B cell (primary cell): Measurements from ENCODE around the gene GJA9. TPM values are rescaled to one million over a fixed set of nuclear protein-coding genes. Genes with fewer than 3 reads are reported as not detected.

Source experiments
- ATAC-seq: fragments of 200-7000 bp; cut with Tn5 transposase; one replicate; pipeline ENCODE4 v1.10.0; 2021; ENCODE audit warnings: low read depth, mild to moderate bottlenecking, moderate number of reproducible peaks, moderate library complexity
- CTCF ChIA-PET: fragments of 350-600 bp; sonication (Branson Sonifier 250); formaldehyde crosslinking; loops from one replicate; lab custom pipeline; 2021; ENCODE audit warnings: antibody characterized with exemption, inconsistent platforms; lab: Charles Lee
- POLR2A ChIA-PET: fragments of 350-600 bp; sonication (Branson Sonifier 250); formaldehyde crosslinking; loops from one replicate; lab custom pipeline; 2021; ENCODE audit warnings: antibody characterized with exemption; lab: Charles Lee
- DNase-seq: peaks from one replicate; pipeline ENCODE4 v3.0.0; 2013
- H2AFZ ChIP-seq: 2 replicates; pipeline ENCODE4 v1.6.1; 2012; ENCODE audit warnings: mild to moderate bottlenecking, low read depth, low read length; ENCODE audit not compliant: insufficient read depth, poor library complexity, severe bottlenecking
- H3K27ac ChIP-seq, 2 donors: 1 replicate in 1 of 2; 2 replicates in 1 of 2; pipeline ENCODE4 v1.5.1; 2012 to 2013; ENCODE audit warnings: low read length in 2 of 2, mild to moderate bottlenecking in 2 of 2, moderate library complexity in 1 of 2
- H3K27me3 ChIP-seq, 4 experiments: fragments of 200-600 bp in 1 of 4; sonication (generic) in 1 of 4; replicated peaks in 1 of 4; 1 replicate in 2 of 4; 2 replicates in 2 of 4; pipeline versions ENCODE4 v1.6.1 to v1.7.0; 2013 to 2016; ENCODE audit warnings: low read length in 3 of 4, mild to moderate bottlenecking in 2 of 4, mixed read lengths in 1 of 4, moderate library complexity in 1 of 4; ENCODE audit not compliant: insufficient read depth in 4 of 4, control insufficient read depth in 3 of 4; ENCODE audit errors: control extremely low read depth in 1 of 4
- H3K36me3 ChIP-seq, 2 experiments: replicated peaks in 1 of 2; 1 replicate in 1 of 2; 2 replicates in 1 of 2; pipeline versions ENCODE4 v1.6.1 to v1.7.1; 2013; ENCODE audit warnings: low read length in 1 of 2; ENCODE audit not compliant: insufficient read depth in 2 of 2, control insufficient read depth in 1 of 2; ENCODE audit errors: control extremely low read depth in 1 of 2, extremely low read depth in 1 of 2
- H3K4me1 ChIP-seq, 2 donors: fragments of 200-600 bp in 1 of 2; sonication (generic) in 1 of 2; 1 replicate in 1 of 2; 2 replicates in 1 of 2; pipeline versions ENCODE4 v1.5.1 to v1.6.1; 2013 to 2017; ENCODE audit warnings: low read length in 2 of 2; ENCODE audit not compliant: control insufficient read depth in 2 of 2, insufficient read depth in 2 of 2
- H3K4me2 ChIP-seq: replicated peaks from 2 replicates; pipeline ENCODE3; 2012; ENCODE audit warnings: mild to moderate bottlenecking, low read depth, low read length; ENCODE audit not compliant: poor library complexity, severe bottlenecking
- H3K4me3 ChIP-seq, 5 experiments: fragments of 200-600 bp in 1 of 5; sonication (generic) in 1 of 5; 1 replicate in 3 of 5; 2 replicates in 2 of 5; pipeline versions ENCODE4 v1.5.1 to v1.7.0; 2011 to 2016; ENCODE audit warnings: low read length in 4 of 5, mild to moderate bottlenecking in 4 of 5, low read depth in 2 of 5, control low read depth in 1 of 5, moderate library complexity in 1 of 5; ENCODE audit not compliant: insufficient read depth in 1 of 5; ENCODE audit errors: control extremely low read depth in 1 of 5, extremely low read depth in 1 of 5
- H3K79me2 ChIP-seq: fragments of 200-600 bp; sonication (generic); one replicate; pipeline ENCODE4 v1.6.0; 2016; ENCODE audit warnings: low read length; ENCODE audit not compliant: control insufficient read depth, insufficient read depth
- H3K9ac ChIP-seq: fragments of 200-600 bp; sonication (generic); 2 replicates; pipeline ENCODE4 v1.6.1; 2017; ENCODE audit warnings: mild to moderate bottlenecking, low read length, moderate library complexity
- H3K9me3 ChIP-seq, 3 donors: one replicate each; pipeline versions ENCODE4 v1.6.1 to v1.7.1; 2013; ENCODE audit warnings: low read length in 2 of 3; ENCODE audit not compliant: control insufficient read depth in 2 of 3, insufficient read depth in 1 of 3; ENCODE audit errors: control extremely low read depth in 1 of 3
- H4K20me1 ChIP-seq: 2 replicates; pipeline ENCODE4 v1.6.0; 2012; ENCODE audit warnings: mild to moderate bottlenecking, low read length; ENCODE audit not compliant: insufficient read depth, control insufficient read depth, poor library complexity, severe bottlenecking
- H3K27ac Mint-ChIP-seq: one replicate; pipeline ENCODE4 v1.8.0; 2021; ENCODE audit warnings: mixed read lengths
- H3K27me3 Mint-ChIP-seq: one replicate; pipeline ENCODE4 v1.8.0; 2021; ENCODE audit warnings: mixed read lengths
- H3K4me1 Mint-ChIP-seq: one replicate; pipeline ENCODE4 v1.8.0; 2021; ENCODE audit warnings: mixed read lengths
- H3K4me3 Mint-ChIP-seq: one replicate; pipeline ENCODE4 v1.8.0; 2021; ENCODE audit warnings: mixed read lengths
- H3K9me3 Mint-ChIP-seq: one replicate; pipeline ENCODE4 v1.8.0; 2022; ENCODE audit warnings: mixed read lengths; ENCODE audit not compliant: insufficient read depth
- CTCF ChIP-seq: fragments of 200-600 bp; IDR thresholded peaks from one replicate; pipeline ENCODE4 v1.8.0; 2022; ENCODE audit warnings: antibody characterized with exemption, mild to moderate bottlenecking
- EZH2 ChIP-seq: IDR thresholded peaks from 2 replicates; pipeline ENCODE4 v1.6.1; 2012; ENCODE audit warnings: borderline replicate concordance, low read depth, mild to moderate bottlenecking, moderate library complexity, low read length; ENCODE audit not compliant: insufficient read depth, poor library complexity, severe bottlenecking
- WGBS: methylation state at CpG from one replicate; pipeline ENCODE4 v1.1.5; 2013; ENCODE audit warnings: missing lambda C conversion rate; ENCODE audit not compliant: insufficient coverage; 5-methylcytosine and 5-hydroxymethylcytosine counted together
- intact Hi-C: fragments of 100-400 bp; cut with micrococcal nuclease; formaldehyde crosslinking; loops from one replicate; pipeline ENCODE4 v1.10.0; 2022
- polyA plus RNA-seq: library from polyadenylated mRNA; depleted of rRNA; stranded (reverse); fragments of >200 nt; gene quantifications from 2 replicates; pipeline ENCODE4 v1.2.3, GENCODE V29; 2012
- total RNA-seq, 2 donors: library from RNA; stranded (reverse); fragments of 120-200 nt in 1 of 2; gene quantifications; 1 replicate in 1 of 2; 2 replicates in 1 of 2; pipeline versions ENCODE4 v1.2.3 to v1.2.4, GENCODE V29; 2013 to 2022

Gene GJA9
- total and polyA plus RNA-seq, 2 donors (not counting 1 experiment from before 2014, with no cell fraction given), result not detected

GRCh38 chr1:38832370-38832734 is 49.0 kb downstream of the GJA9 start:
- Histone ChIP-seq H3K4me2 (no peak overlapping the region), H3K27ac (no peak overlapping the region), H3K4me1 (no peaks in the 10 kb centered on the region), H3K9ac (no peak overlapping the region), H2AFZ (no peak overlapping the region), H3K79me2 (no peaks in the 10 kb centered on the region), H3K36me3 (no peaks in the 10 kb centered on the region), H3K9me3 (no peaks in the 10 kb centered on the region), H3K27me3 (peaks cover 0 to 9% (median 8%) of the 10 kb centered on the region in 4 experiments), H3K4me3 (no peak overlapping the region), H4K20me1 (no peaks in the 10 kb centered on the region)
- TF ChIP-seq CTCF, result no peak
- TF ChIP-seq EZH2, result no peak
- ATAC-seq, result no peak
- Mint-ChIP-seq H3K9me3 (no peaks in the 10 kb centered on the region), H3K4me1 (peaks cover 2% of the 10 kb centered on the region), H3K27me3 (peaks cover 17% of the 10 kb centered on the region), H3K27ac (no peak overlapping the region), H3K4me3 (no peak overlapping the region)
- WGBS, result 77% methylated on average over 1 of the region's 3 CpGs
- ChIA-PET CTCF (interaction anchor here (0.5 to 4.6 kb wide), 3 partner anchors 10 to 803 kb away, joined by 3 to 38 read pairs (median 3); no protein-coding TSS in a partner anchor), POLR2A (no interaction called here)
- no peak for DNase-seq
- intact Hi-C loops, result no loop called here

- H3K27ac Mint-ChIP-seq, result no peak overlapping the region
These were observed 49.5 kb downstream of the GJA9 start for GRCh38 chr1:38831731-38832369.

More at GRCh38 chr1:38831731-38832369, 49.5 kb downstream of the GJA9 start:
- CTCF ChIA-PET, result interaction anchor here (0.7 to 4.6 kb wide), 2 partner anchors 10 to 223 kb away, joined by 3 to 38 read pairs; no protein-coding TSS in a partner anchor
- Mint-ChIP-seq H3K4me1 (peaks cover 2% of the 10 kb centered on the region), H3K27me3 (peaks cover 22% of the 10 kb centered on the region), H3K9me3 (no peaks in the 10 kb centered on the region), H3K4me3 (no peak overlapping the region)
- POLR2A ChIA-PET, result no interaction called here
- ATAC-seq (no peak), DNase-seq (no peak)
- Histone ChIP-seq H3K4me2 (no peak overlapping the region), H4K20me1 (no peaks in the 10 kb centered on the region), H3K27ac (no peak overlapping the region), H3K4me3 (no peak overlapping the region), H3K36me3 (no peaks in the 10 kb centered on the region), H3K79me2 (no peaks in the 10 kb centered on the region), H3K9ac (no peak overlapping the region), H3K9me3 (no peaks in the 10 kb centered on the region), H2AFZ (no peak overlapping the region), H3K4me1 (no peaks in the 10 kb centered on the region), H3K27me3 (peaks cover 0 to 9% (median 8%) of the 10 kb centered on the region in 4 experiments)
- WGBS, result 89% methylated on average over 5 of the region's 6 CpGs
- TF ChIP-seq EZH2 (no peak), CTCF (no peak)
- intact Hi-C loops, result no loop called here
